Body of pancreas (tissue), 4 donors: Measurements from ENCODE around the gene TRPM5. TPM values are rescaled to one million over a fixed set of nuclear protein-coding genes. Genes with fewer than 3 reads are reported as not detected.

ENCODE experiments used
- ATAC-seq: fragments of 150-250 bp; one replicate; pipeline ENCODE4 v1.9.1; 2016
- DNase-seq, 4 donors: peaks; one replicate each; pipeline ENCODE4 v3.0.0-alpha.2; 2019
- H3K27ac ChIP-seq, 4 donors: fragments of 200-600 bp; sonication (generic); 1 replicate in 3 of 4; 2 replicates in 1 of 4; pipeline versions ENCODE4 v1.5.1 to v1.6.1; 2016 to 2019; ENCODE audit warnings: mild to moderate bottlenecking in 1 of 4, mixed read lengths in 1 of 4, moderate library complexity in 1 of 4
- H3K27me3 ChIP-seq, 2 donors: fragments of 200-600 bp; sonication (generic); one replicate each; pipeline ENCODE4 v1.6.0; 2016; ENCODE audit warnings: mild to moderate bottlenecking in 1 of 2
- H3K36me3 ChIP-seq, 2 donors: fragments of 200-600 bp; sonication (generic); replicated peaks in 1 of 2; 2 replicates each; pipeline ENCODE4 v1.5.1; 2016; ENCODE audit warnings: low read depth in 2 of 2; ENCODE audit not compliant: insufficient read depth in 1 of 2
- H3K4me1 ChIP-seq: fragments of 200-600 bp; sonication (generic); one replicate; pipeline ENCODE4 v1.6.0; 2016
- H3K4me3 ChIP-seq, 2 donors: fragments of 200-600 bp; sonication (generic); 1 replicate in 1 of 2; 2 replicates in 1 of 2; pipeline ENCODE4 v1.5.1; 2016 to 2019
- H3K9me3 ChIP-seq, 3 donors: fragments of 200-600 bp; sonication (generic); 1 replicate in 2 of 3; 2 replicates in 1 of 3; pipeline ENCODE4 v1.5.1; 2016
- CTCF ChIP-seq, 7 experiments: fragments of 450-650 bp in 4 of 7; fragments of 200-600 bp in 3 of 7; sonication (generic) in 3 of 7; IDR thresholded peaks; one replicate each; pipeline ENCODE4 v1.5.1; 2016 to 2019; ENCODE audit warnings: antibody characterized with exemption in 7 of 7
- POLR2A ChIP-seq, 3 donors: fragments of 450-650 bp; IDR thresholded peaks; one replicate each; pipeline ENCODE4 v1.6.1; 2016; ENCODE audit warnings: antibody characterized with exemption in 3 of 3, mild to moderate bottlenecking in 2 of 3
- WGBS, 2 donors: methylation state at CpG; one replicate each; pipeline ENCODE4 v1.1.5; 2017; 5-methylcytosine and 5-hydroxymethylcytosine counted together
- intact Hi-C: fragments of 100-400 bp; cut with DNase I; formaldehyde crosslinking; loops from one replicate; pipeline ENCODE4 v1.15.1; 2023
- total RNA-seq, 2 donors: library from RNA; depleted of rRNA; stranded (reverse); fragments of >200 nt; gene quantifications; one replicate each; pipeline ENCODE4 v1.1.0, GENCODE V29; 2016

Gene TRPM5
- total RNA-seq, 2 donors from 2014 or later = under 0.01 to 2.6 TPM

DNA sequence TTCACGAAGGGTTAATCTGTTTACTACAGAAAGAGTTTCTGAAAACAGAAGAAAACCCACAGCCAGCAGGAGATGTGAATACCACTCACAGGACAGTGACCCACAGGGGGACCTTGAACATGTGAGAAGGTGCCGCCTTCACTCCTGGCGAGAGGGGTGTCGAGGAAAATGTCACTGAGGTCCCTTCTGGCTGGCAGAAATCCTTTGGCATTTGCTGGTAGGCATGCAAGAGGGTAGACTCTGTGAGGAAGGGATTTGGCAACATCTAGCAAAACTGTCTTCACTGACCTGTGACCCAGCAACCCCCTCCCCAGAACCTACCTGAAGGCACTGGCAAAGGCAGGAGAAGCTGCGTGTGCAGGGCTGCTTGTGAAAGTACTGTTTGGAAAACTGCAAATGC is 9.1 kb upstream of the TRPM5 start:
- TF ChIP-seq CTCF (IDR thresholded peaks at IDR 0.05) = no peak
- no peak for TF ChIP-seq POLR2A (IDR thresholded peaks at IDR 0.05)
- Histone ChIP-seq H3K9me3 (no peaks in the 10 kb centered on the region), H3K27ac (no peak overlapping the region), H3K4me1 (peaks cover 17% of the 10 kb centered on the region), H3K36me3 (no peaks in the 10 kb centered on the region), H3K27me3 (no peaks in the 10 kb centered on the region), H3K4me3 (no peak overlapping the region)
- intact Hi-C loops = no loop called here
- no peak for ATAC-seq
- WGBS, 2 donors = 98 to 99% methylated on average over 5 of the region's 5 CpGs
- DNase-seq = no peak

GRCh38 chr11:2452321-2453012 is 8.2 kb upstream of the TRPM5 start:
- Histone ChIP-seq H3K9me3 (no peaks in the 10 kb centered on the region), H3K4me3 (no peak overlapping the region), H3K4me1 (peaks cover 26% of the 10 kb centered on the region), H3K27ac (no peak overlapping the region), H3K36me3 (no peaks in the 10 kb centered on the region), H3K27me3 (no peaks in the 10 kb centered on the region)
- WGBS, 2 donors = 58 to 64% methylated on average over 17 to 20 of the region's 20 CpGs
- intact Hi-C loops = no loop called here
- peak; percentile 43 for ATAC-seq
- DNase-seq = peak in 3 of 4 donors; percentile 44 to 58 (median 56)
- TF ChIP-seq POLR2A (IDR thresholded peaks at IDR 0.05) = no peak
- TF ChIP-seq CTCF (IDR thresholded peaks at IDR 0.05) = no peak

GRCh38 chr11:2451916-2452315 is 7.6 kb upstream of the TRPM5 start:
- no peaks in the 10 kb centered on the region for H3K36me3 ChIP-seq
- no peak for DNase-seq
- 68 to 69% methylated on average over 5 to 6 of the region's 6 CpGs for WGBS, 2 donors
- H3K27ac ChIP-seq = no peak overlapping the region
- no peaks in the 10 kb centered on the region for H3K9me3 ChIP-seq
- H3K27me3 ChIP-seq = no peaks in the 10 kb centered on the region
- peaks cover 32% of the 10 kb centered on the region for H3K4me1 ChIP-seq
- H3K4me3 ChIP-seq = no peak overlapping the region
- intact Hi-C loops = no loop called here
- no peak for TF ChIP-seq CTCF (IDR thresholded peaks at IDR 0.05)
- no peak for TF ChIP-seq POLR2A (IDR thresholded peaks at IDR 0.05)
- ATAC-seq = no peak

DNA sequence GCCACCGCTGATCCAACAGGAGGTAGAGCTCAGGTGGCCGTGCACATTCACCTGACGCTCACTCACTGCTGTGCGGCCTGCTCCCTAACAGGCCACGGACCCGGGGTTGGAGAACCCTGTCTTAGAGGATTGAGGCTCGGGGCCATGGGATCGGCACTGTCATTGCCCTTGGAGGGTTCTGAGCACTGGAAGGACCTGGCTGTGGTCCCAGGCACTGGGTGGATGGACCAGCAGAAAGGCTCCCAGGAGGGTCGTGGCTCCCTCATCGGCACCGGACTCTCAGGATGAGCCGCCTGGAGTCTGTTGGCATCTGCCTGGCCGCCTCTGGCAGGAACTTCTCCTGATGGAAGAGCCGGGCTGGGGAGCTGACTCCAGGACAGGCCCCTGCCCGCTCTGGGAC is 7.0 kb upstream of the TRPM5 start:
- Histone ChIP-seq H3K27me3 (no peaks in the 10 kb centered on the region), H3K4me1 (peaks cover 38% of the 10 kb centered on the region), H3K4me3 (no peak overlapping the region), H3K36me3 (no peaks in the 10 kb centered on the region), H3K9me3 (no peaks in the 10 kb centered on the region), H3K27ac (no peak overlapping the region)
- DNase-seq (no peak), ATAC-seq (no peak)
- intact Hi-C loops = no loop called here
- WGBS, 2 donors = 94% methylated on average over 15 of the region's 15 CpGs; no CpG with 5 or more reads in 1 of the 2 donors
- TF ChIP-seq POLR2A (IDR thresholded peaks at IDR 0.05) = no peak
- no peak for TF ChIP-seq CTCF (IDR thresholded peaks at IDR 0.05)
